Central memory CD8-positive, alpha-beta T cell (primary cell): Measurements from ENCODE around the gene SCYGR1.
"Not testable (repeated sequence)": the region's sequence is repeated elsewhere in the genome, so short reads cannot be mapped to it uniquely, and the experiment has no call there.

Source experiments
- ATAC-seq: fragments of 150-1000 bp; cut with Tn5 transposase; replicated peaks from 2 replicates; pipeline ENCODE4 v1.10.0; 2022; ENCODE audit warnings: mild to moderate bottlenecking, moderate FRiP score, moderate number of reproducible peaks; ENCODE audit not compliant: poor library complexity, severe bottlenecking; ENCODE audit errors: extremely low read depth
- DNase-seq, 2 donors: peaks; one replicate each; pipeline ENCODE4 v3.0.0; 2021; ENCODE audit warnings: low spot score in 2 of 2
- H3K27ac Mint-ChIP-seq: one replicate; pipeline ENCODE4 v1.8.0; 2022; ENCODE audit warnings: low read depth, mild to moderate bottlenecking, moderate library complexity, mixed read lengths
- H3K27me3 Mint-ChIP-seq: one replicate; pipeline ENCODE4 v1.8.0; 2022; ENCODE audit warnings: mixed read lengths
- H3K36me3 Mint-ChIP-seq: one replicate; pipeline ENCODE4 v1.8.0; 2022; ENCODE audit warnings: mild to moderate bottlenecking, moderate library complexity, mixed read lengths; ENCODE audit not compliant: insufficient read depth
- H3K4me1 Mint-ChIP-seq: one replicate; pipeline ENCODE4 v1.8.0; 2022; ENCODE audit warnings: mixed read lengths
- H3K4me3 Mint-ChIP-seq: one replicate; pipeline ENCODE4 v1.8.0; 2022; ENCODE audit warnings: mild to moderate bottlenecking, moderate library complexity, mixed read lengths
- H3K9me3 Mint-ChIP-seq: one replicate; pipeline ENCODE4 v1.8.0; 2022; ENCODE audit warnings: mixed read lengths

Gene SCYGR1

DNA sequence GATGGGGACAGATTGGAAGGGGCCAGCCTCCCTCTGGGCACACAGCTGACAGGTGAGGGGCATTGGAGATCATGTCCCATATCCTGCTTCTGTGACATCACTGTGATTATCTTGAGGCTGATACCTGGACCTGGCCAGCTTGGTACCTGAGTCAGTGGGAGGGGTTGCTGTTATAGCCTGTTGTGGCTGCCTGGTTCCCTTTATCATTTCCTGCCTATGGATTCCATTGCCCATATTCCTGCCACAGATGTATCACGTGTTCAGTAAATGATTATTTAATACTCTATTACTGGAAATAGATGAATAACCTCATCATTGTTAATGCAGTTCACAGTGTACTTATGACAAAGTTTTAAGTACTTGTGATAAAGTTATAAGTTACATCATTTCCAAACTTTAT is 7.8 kb upstream of the SCYGR1 start:
- H3K27ac Mint-ChIP-seq, result no peak overlapping the region
- no peaks in the 10 kb centered on the region for H3K9me3 Mint-ChIP-seq

DNA sequence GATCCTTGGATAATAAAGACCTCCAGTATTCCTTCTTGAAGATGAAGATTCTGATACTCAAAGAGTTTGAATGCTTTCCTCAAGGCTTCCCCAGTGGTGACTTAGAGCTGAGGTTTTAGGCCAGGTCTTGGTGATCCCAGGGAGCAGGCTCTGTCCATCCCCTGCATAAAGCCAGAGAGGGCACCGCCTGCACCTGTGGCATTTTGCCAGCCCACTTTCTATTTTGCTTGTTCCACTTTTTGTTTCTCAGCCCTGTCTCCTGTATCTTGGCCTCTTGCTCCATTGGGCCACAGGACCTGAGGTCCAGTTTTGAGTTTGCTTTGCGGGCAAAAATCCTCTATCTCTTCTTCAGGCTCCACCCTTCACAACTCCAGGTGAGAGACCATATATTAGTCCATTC is 6.7 kb upstream of the SCYGR1 start:
- Mint-ChIP-seq H3K36me3 (no peaks in the 10 kb centered on the region), H3K9me3 (no peaks in the 10 kb centered on the region), H3K4me3 (no peak overlapping the region), H3K27ac (no peak overlapping the region), H3K4me1 (peaks cover 6% of the 10 kb centered on the region), H3K27me3 (no peaks in the 10 kb centered on the region)
- DNase-seq, result no peak
- ATAC-seq, result no peak

More for the DNA sequence above, 7.8 kb upstream of the SCYGR1 start:
- peaks cover 6% of the 10 kb centered on the region for H3K4me1 Mint-ChIP-seq
- peaks cover 9% of the 10 kb centered on the region for H3K27me3 Mint-ChIP-seq
- no peaks in the 10 kb centered on the region for H3K36me3 Mint-ChIP-seq
- no peak overlapping the region for H3K4me3 Mint-ChIP-seq
- ATAC-seq (no peak), DNase-seq (no peak)

DNA sequence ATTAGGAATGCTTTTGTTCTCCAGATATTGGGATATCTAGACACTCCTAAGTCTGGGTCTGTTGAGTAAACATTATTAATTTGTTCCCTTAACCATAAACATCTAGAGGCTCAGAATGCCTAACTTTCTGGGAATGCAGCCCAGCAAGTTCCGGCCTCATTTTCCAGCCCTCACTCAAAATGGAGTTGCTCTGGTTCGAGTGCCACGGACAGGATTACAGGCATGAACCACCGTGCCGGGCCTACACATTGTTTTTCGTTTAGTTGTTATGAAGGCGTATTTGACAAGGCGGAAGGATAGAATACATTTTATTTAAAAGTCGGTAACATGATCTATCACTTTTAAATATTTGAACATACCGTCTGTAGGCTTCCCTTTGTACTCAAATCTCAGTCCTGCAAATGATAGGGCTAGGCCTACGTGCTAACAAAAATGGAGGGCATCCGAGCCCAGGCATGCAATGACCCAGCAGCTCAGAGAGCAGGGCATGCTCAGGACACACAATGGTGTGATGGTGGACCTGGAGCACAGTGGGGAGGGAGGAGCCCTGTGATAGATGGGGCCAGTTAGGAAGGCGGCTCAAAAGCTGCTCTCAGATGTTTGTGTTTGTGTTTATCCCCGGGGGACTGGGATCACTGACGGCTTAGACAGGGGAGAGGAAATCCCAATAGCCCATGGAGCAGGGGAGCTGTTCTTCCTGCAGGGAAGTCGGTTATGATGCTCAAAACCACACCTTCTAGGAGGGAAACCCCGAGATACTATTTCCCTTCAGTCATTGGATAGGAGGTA is 2.9 kb upstream of the SCYGR1 start:
- no peak overlapping the region for H3K4me3 Mint-ChIP-seq
- no peak overlapping the region for H3K27ac Mint-ChIP-seq
- no peak for ATAC-seq

DNA sequence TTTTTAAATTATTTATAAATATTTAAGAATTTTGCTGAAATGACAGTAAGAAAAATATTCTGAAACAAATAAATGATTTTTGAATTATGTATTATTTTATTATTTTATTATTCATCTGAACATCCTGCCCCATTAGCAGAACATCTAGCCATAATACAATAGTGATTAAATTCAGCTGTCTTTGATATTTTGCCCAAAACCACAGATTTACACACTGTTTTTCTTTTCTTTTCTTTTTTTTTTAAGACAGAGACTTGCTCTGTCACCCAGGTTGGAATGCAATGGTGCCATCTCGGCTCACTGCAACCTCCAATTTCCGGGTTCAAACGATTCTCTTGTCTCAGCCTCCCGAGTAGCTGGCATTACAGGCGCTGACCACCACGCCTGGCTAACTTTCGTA is 1.9 kb upstream of the SCYGR1 start:
- no peaks in the 10 kb centered on the region for H3K27me3 Mint-ChIP-seq
- ATAC-seq, result no peak
- peaks cover 5% of the 10 kb centered on the region for H3K4me1 Mint-ChIP-seq
- H3K9me3 Mint-ChIP-seq, result no peaks in the 10 kb centered on the region
- no peak overlapping the region for H3K4me3 Mint-ChIP-seq
- DNase-seq, result no peak
- no peaks in the 10 kb centered on the region for H3K36me3 Mint-ChIP-seq
- no peak overlapping the region for H3K27ac Mint-ChIP-seq

More for the DNA sequence above, 2.9 kb upstream of the SCYGR1 start:
- H3K36me3 Mint-ChIP-seq, result no peaks in the 10 kb centered on the region
- no peak for DNase-seq
- H3K27me3 Mint-ChIP-seq, result no peaks in the 10 kb centered on the region
- peaks cover 5% of the 10 kb centered on the region for H3K4me1 Mint-ChIP-seq
- no peaks in the 10 kb centered on the region for H3K9me3 Mint-ChIP-seq

DNA sequence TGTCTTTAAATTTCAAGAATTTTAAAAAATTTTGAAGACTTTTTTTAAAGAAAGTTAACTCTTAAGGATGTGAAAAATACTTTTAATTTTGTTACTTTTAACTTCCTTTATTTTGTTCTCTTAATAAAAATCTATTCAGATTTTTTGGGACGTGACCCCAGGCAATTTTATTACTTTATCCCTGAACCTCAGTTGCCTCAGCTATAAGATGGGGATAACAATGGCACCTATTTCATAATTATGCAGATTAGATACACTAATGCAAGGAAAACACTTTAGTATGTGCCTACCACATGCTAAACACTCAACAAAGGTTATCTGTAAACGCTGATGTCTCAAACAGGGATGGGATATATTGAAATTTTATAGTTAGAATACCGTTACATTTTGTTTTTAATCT is 1.5 kb upstream of the SCYGR1 start:
- no peak overlapping the region for H3K4me3 Mint-ChIP-seq
- peaks cover 5% of the 10 kb centered on the region for H3K4me1 Mint-ChIP-seq
- no peak overlapping the region for H3K27ac Mint-ChIP-seq
- no peak for DNase-seq
- H3K27me3 Mint-ChIP-seq, result peaks cover under 1% of the 10 kb centered on the region
- no peaks in the 10 kb centered on the region for H3K9me3 Mint-ChIP-seq
- H3K36me3 Mint-ChIP-seq, result no peaks in the 10 kb centered on the region
- no peak for ATAC-seq

- H3K4me3 Mint-ChIP-seq, result no peak overlapping the region
- ATAC-seq (no peak), DNase-seq (no peak)
- H3K9me3 Mint-ChIP-seq, result no peaks in the 10 kb centered on the region
- H3K27ac Mint-ChIP-seq, result no peak overlapping the region
- H3K27me3 Mint-ChIP-seq, result peaks cover 7% of the 10 kb centered on the region
- H3K36me3 Mint-ChIP-seq, result no peaks in the 10 kb centered on the region
- peaks cover 5% of the 10 kb centered on the region for H3K4me1 Mint-ChIP-seq
Measured at GRCh38 chr2:227388537-227389011, 825 bp upstream of the SCYGR1 start.

- Mint-ChIP-seq H3K36me3 (no peaks in the 10 kb centered on the region), H3K9me3 (no peaks in the 10 kb centered on the region), H3K4me3 (no peak overlapping the region), H3K27ac (no peak overlapping the region), H3K4me1 (peaks cover 5% of the 10 kb centered on the region), H3K27me3 (peaks cover 25% of the 10 kb centered on the region)
- ATAC-seq (no peak), DNase-seq (no peak)
Measured at GRCh38 chr2:227386630-227387029, 1.1 kb downstream of the SCYGR1 start.

DNA sequence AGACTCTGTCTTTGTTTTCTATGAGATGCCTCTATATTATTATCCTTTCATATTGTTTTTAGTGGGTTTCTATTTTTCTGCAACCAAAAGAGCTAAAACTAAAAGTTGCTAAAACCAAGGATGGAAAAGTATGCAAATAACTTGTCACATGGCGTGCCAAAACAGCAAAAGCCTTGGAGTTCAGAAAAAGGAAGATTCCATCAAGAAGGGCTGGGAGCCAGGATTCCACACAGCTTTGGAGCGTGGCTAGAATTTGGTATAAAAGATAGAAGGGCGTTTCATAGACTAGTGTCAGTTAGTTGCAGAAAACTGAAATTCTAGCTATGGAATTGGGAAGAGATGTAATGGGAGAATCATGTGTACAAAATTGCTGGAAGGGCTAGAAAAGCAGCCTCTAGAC is 4.1 kb downstream of the SCYGR1 start:
- DNase-seq (no peak), ATAC-seq (no peak)
- H3K36me3 Mint-ChIP-seq, result no peaks in the 10 kb centered on the region
- no peaks in the 10 kb centered on the region for H3K9me3 Mint-ChIP-seq
- no peak overlapping the region for H3K4me3 Mint-ChIP-seq
- no peak overlapping the region for H3K27ac Mint-ChIP-seq
- peaks cover 5% of the 10 kb centered on the region for H3K4me1 Mint-ChIP-seq
- peaks cover 45% of the 10 kb centered on the region for H3K27me3 Mint-ChIP-seq

DNA sequence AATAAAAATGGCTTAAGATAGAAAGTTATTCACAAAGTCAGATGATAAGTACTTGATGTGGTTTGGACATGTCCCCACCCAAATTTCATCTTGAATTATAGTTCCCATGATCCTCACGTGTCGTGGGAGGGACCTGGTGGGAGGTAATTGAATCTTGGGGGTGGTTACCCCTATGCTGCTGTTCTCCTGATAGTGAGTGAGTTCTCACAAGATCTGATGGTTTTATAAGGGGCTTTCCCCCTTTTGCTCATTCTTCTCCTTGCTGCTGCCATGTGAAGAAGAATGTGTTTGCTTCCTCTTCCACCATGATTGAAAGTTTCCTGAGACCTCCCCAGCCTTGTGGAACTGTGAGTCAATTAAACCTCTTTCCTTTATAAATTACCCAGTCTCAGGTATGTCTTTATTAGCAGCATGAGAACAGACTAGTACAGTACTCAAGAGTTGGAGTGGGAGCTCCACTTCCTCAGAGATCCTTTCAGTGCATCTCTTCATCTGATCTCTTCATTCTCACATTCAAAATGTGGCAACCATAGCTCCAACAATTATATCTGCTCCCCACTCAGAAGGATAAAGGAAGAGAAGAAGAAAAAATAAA is 5.4 kb downstream of the SCYGR1 start:
- not testable (repeated sequence) for H3K4me1 Mint-ChIP-seq, ATAC-seq, H3K4me3 Mint-ChIP-seq, H3K27ac Mint-ChIP-seq, DNase-seq, H3K9me3 Mint-ChIP-seq, H3K36me3 Mint-ChIP-seq
- H3K27me3 Mint-ChIP-seq, result peaks cover 52% of the 10 kb centered on the region

GRCh38 chr2:227379095-227379494 is 8.7 kb downstream of the SCYGR1 start, which contains the start of gene TM4SF20:
Gene TM4SF20, minus strand, starts transcription at chr2:227379306. Its CDS starts 38 bp downstream, at chr2:227379268.
- Mint-ChIP-seq H3K4me1 (peaks cover 4% of the 10 kb centered on the region), H3K9me3 (no peaks in the 10 kb centered on the region), H3K4me3 (no peak within 1 kb of the TSS), H3K27ac (no peak within 1 kb of the TSS), H3K27me3 (peaks cover 55% of the 10 kb centered on the region), H3K36me3 (no peaks in the 10 kb centered on the region)
- DNase-seq, result no peak
- ATAC-seq, result no peak

- peaks cover 4% of the 10 kb centered on the region for H3K4me1 Mint-ChIP-seq
Measured at GRCh38 chr2:227378371-227378782, 9.4 kb downstream of the SCYGR1 start.

GRCh38 chr2:227377467-227378351 is 10.0 kb downstream of the SCYGR1 start:
- Mint-ChIP-seq H3K36me3 (no peaks in the 10 kb centered on the region), H3K4me3 (no peak overlapping the region), H3K4me1 (peaks cover 4% of the 10 kb centered on the region), H3K27ac (no peak overlapping the region), H3K9me3 (no peaks in the 10 kb centered on the region), H3K27me3 (peaks cover 50% of the 10 kb centered on the region)
- ATAC-seq (no peak), DNase-seq (no peak)

More at GRCh38 chr2:227378371-227378782, 9.4 kb downstream of the SCYGR1 start:
- Mint-ChIP-seq H3K36me3 (no peaks in the 10 kb centered on the region), H3K27ac (no peak overlapping the region), H3K9me3 (no peaks in the 10 kb centered on the region), H3K27me3 (peaks cover 49% of the 10 kb centered on the region), H3K4me3 (no peak overlapping the region)
- no peak for ATAC-seq
- DNase-seq, result no peak
